GM21576 (cell line): ENCODE data around the gene ARHGAP42.

Experiments
- ATAC-seq: cut with Tn5 transposase; IDR thresholded peaks from one replicate; pipeline ENCODE4 v1.9.1; 2021; ENCODE audit warnings: mild to moderate bottlenecking, moderate library complexity; ENCODE audit not compliant: unreplicated experiment

The ARHGAP42 gene

DNA sequence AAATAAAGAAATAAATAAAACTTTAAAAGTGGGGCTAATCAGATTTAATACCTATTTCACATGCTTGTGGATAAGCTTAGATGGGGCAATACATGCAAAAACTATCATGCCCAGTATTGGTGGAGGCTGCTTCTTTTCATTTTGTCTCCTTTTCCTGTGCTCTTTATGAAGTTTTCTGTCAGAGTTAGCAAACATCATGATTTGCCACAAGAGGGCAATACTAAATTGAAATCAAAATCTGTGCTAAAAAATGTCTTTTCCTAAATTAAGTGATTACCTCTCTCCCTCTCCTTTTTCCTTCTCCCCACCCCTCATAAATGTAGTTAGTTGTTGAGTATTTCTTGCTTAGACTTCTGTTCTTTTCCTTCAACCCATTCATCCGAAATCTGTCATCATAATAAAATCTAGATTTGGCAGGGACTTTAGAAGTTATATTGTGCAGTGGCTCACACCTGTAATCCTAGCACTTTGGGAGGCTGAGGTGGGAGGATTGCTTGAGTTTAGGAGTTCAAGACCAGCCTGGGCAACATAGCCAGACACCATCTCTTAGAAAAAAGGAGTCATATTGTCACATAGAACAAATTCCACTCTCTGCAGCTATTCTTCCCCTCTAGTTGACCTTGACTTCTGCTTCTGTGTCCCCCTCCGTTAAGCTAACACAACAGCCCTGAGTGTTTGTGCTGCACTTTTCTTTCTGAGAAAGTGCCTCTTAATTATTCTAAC lies 4.7 kb upstream of the ARHGAP42 start:
- no peak for ATAC-seq

DNA sequence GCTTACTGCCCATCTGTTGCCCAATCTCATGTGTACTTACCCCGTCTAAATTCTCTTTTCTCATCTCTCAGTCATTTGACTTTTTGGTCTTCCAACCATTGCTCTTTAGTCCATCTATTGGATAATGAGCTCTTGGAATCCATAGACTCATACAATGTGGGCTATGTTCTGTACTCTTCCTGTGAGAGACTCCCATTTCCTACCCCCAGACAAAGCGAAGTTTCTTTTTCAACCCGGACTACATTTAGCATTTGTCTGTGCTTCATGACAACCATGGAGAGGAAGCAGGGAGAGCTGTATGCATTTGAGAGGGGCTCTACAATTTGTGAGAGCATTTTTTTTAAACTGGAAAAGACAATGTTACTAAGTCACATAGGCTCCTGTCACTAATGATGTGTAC lies 4.0 kb upstream of the ARHGAP42 start:
- no peak for ATAC-seq

- peak; percentile 27 for ATAC-seq
These were observed 2.7 kb upstream of the ARHGAP42 start for GRCh38 chr11:100684101-100685065.

DNA sequence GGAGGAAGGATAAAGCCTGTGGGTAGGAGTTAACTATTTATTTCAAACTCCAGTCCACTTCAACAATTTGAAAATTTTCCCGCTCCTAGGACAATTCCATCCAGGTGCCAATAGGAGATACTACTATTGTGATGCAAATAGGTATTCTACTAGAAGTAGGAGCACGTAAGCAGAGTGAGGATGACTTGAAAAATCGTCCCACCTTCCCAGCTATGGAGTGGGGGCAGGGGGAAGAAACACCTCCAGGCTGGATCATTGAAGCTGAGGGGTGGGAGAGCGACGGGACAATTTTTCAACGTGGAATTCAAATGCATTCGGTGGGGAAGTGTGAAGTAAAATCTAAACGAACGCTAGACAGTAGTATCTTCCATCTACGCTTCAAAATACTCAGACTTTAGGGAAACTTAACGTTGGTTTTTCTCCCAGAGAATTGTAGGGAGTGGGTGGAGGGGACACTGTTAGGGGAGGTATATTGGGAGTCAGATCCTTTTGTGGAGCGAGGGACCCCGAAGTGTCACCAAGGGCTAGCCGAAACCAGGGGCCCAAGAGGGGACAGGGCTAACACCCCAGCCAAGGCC lies 523 bp upstream of the ARHGAP42 start:
- no peak for ATAC-seq

DNA sequence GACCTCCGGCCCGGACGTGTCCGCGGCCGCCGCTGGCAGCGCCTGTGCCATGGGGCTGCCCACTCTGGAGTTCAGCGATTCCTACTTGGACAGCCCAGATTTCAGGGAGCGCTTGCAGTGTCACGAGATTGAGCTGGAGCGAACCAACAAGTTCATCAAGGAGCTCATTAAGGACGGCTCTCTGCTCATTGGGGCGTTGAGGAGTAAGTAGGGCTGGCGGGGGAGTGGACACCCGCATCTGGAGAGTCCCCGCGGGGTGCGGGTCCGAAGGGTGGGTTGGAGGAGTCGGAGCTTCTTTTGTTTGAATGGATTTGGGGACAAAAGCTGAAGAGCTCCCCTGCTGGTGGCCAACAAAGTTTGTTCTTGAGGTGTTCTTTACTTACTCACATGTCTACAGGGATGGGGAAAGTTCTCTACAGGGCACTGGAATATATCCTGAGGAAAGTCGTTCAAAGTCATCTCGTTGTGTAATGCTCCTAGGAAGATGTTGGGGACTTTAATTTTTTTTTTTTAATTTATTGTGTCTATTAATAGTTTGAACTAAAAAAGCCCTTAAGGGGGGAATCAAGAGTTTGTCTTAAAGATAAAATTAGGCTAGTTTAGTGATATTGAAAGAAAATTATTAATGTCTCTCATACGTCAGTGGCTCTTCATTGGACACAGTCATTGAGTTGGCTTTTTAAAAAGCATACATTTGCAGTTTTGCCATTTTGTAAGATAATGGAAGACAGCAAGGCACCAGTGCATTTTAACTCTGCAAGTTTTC lies 725 bp downstream of the ARHGAP42 start:
- peak; percentile 60 for ATAC-seq

GRCh38 chr11:100689141-100689540 lies 2.1 kb downstream of the ARHGAP42 start:
- no peak for ATAC-seq

DNA sequence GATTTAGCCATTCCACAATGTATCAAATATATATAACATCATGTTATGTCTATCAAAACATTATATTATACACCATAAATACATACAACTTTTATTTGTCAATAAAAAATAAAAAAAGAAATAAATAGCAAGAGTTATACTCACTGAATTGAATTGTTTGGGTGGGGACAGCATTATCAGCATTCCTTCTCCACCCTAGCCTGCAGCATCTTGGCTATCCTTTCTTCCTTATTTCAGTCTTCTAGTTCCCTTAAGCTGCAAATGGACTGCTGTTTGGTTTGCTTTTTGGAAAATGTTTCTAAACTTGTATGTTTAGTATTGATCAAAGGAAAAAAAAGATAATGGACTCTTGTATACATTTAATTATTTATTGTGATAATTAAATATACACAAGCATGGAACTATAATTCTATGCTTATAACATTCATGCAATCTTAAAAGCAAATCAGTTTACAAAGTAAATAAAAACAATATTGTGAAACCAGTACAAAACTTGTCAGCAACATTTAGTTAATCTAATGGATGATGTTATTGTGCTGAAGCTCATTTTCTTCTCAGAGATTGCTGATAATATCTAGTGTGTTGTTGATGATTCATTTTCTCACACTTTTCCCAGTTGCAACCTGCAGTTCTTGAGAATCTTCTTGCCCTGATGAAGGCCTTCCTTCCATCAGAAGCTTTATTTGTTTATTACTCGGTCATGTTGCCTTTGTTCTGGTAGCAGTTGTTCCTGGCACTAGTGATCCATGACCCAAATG lies 5.0 kb downstream of the ARHGAP42 start:
- no peak for ATAC-seq

- no peak for ATAC-seq
These were observed 8.8 kb downstream of the ARHGAP42 start for GRCh38 chr11:100695911-100696310.

GRCh38 chr11:100703139-100703538 lies 16.1 kb downstream of the ARHGAP42 start:
- no peak for ATAC-seq

- no peak for ATAC-seq
These were observed 16.9 kb downstream of the ARHGAP42 start for GRCh38 chr11:100703801-100704575.

- peak; percentile 48 for ATAC-seq
These were observed 18.4 kb downstream of the ARHGAP42 start for GRCh38 chr11:100705447-100705846.

DNA sequence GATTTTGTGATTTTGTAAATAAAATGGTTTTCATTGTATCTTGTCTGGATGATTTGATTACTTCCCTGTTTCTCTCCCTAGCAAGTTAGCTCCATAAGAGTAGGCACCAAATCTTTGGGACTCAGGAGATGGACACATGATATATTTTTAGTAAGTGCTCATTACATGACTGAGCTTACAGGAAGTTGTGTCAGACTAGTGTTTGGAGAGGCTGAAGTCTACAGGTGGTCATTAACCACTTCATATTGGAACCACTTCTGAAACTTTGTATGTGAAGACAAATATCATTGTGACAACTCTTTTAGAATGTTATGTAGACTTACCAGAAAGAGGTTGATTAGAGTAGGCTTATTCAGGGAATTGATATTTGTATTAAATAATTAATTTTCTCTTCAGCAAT lies 19.1 kb downstream of the ARHGAP42 start:
- peak; percentile 60 for ATAC-seq

- ATAC-seq: peak; percentile 73
These were observed 22.3 kb downstream of the ARHGAP42 start for GRCh38 chr11:100709233-100709957.

DNA sequence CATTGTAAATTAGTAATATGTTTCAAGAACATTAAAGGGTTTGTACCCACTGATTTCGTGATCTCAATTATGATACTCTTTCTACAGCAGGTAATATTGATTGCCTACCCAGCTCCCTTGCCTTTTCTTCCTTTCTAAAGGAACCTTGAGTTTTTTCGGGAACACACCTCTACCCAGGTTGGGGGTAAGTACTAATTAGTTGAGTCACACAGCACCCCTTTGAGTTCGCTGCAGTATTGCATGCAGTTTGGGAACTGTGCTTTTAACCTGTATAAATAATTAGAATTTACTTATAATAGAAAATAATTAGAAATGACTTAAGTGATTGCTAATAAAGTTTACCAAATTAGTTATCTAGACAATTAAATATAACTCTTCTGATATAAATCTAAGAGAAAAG lies 24.9 kb downstream of the ARHGAP42 start:
- no peak for ATAC-seq

DNA sequence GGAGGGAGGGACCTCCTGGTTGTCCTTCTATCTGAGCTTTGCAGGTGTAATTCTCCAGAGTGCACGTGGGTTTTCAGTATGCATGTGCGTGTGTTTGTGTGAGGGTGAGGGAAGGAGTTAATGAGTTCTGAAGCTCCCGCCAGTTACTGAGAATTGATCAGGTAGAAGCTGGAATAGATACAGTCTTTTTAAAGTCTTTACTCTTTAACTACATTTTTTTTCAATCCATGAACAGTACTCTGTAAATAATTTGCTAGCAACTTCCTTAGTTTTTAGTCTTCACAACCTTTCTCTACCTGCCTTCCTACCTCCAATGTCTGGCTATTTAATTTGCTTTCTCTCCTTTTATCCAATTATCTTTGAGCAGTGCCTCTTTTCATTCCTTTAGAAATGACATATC lies 25.5 kb downstream of the ARHGAP42 start:
- no peak for ATAC-seq

DNA sequence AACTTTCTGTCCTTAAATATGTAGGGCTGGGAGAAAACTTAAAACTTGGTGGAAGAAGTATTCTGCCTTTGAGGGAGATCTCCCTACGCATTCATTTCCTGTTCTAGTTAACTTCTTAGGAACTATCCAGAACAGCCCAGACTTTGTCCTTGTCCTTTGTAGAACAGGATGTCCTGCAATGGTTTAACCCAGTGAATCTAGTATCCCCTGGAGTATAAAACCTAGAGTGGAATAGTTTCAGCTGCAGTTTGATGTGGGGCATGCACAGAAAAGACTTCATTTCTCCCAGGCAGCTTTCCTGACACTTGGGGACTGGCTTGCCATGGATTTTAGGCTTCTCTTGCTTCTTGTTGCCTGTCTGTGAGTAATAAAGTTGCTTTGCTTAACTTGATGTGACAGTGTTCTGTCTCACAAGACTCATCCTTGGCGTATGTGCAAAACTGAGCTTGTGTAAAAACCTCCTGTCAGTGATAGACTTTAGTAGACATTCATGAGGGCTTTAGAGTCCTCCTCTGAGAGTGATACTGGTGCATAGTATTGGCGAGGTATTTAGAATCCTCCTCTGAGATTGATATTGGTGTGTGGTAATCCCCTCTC lies 28.2 kb downstream of the ARHGAP42 start:
- no peak for ATAC-seq

GRCh38 chr11:100716838-100717237 lies 29.8 kb downstream of the ARHGAP42 start:
- ATAC-seq: no peak

DNA sequence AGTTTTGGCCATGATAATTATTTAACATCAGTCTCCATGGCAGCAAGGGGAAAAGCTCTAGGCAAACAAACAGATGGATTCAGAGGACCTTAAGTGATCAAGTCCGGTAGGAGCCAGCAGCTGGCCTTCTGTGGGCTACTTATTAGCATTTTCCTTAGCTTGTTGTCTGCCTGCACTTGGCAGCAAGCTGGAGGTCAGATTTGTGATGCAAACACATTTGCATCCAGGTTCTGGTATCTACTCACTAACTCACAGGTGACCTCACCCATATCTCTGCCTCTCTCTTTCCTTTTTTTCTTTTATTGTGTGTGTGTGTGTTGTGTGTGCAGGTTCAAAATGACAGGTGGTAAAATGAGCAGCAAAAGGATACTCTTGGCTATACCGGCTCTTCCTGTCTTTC lies 32.3 kb downstream of the ARHGAP42 start:
- no peak for ATAC-seq
